GM19438 (cell line): ENCODE results near the gene OR10H1.
"Not testable (repeated sequence)": the region's sequence is repeated elsewhere in the genome, so short reads cannot be mapped to it uniquely, and the experiment has no call there.

Source experiments
- ATAC-seq: cut with Tn5 transposase; IDR thresholded peaks from one replicate; pipeline ENCODE4 v1.9.1; 2021; ENCODE audit warnings: low read depth; ENCODE audit not compliant: unreplicated experiment

OR10H1 gene

GRCh38 chr19:15829306-15829698, 13.8 kb upstream of the OR10H1 start:
- ATAC-seq: no peak

- not testable (repeated sequence) for ATAC-seq
These were observed 13.3 kb upstream of the OR10H1 start for GRCh38 chr19:15828611-15829305.

GRCh38 chr19:15828121-15828610, 12.7 kb upstream of the OR10H1 start:
- no peak for ATAC-seq

- ATAC-seq: no peak
These were observed 10.3 kb upstream of the OR10H1 start for GRCh38 chr19:15825753-15826152.

GRCh38 chr19:15820646-15821045, 5.2 kb upstream of the OR10H1 start:
- ATAC-seq: no peak

GRCh38 chr19:15813916-15814315, 1.5 kb downstream of the OR10H1 start:
- no peak for ATAC-seq

- ATAC-seq: no peak
These were observed 3.3 kb downstream of the OR10H1 start for GRCh38 chr19:15812060-15812722.

GRCh38 chr19:15811476-15811875, 4.0 kb downstream of the OR10H1 start:
- no peak for ATAC-seq

GRCh38 chr19:15810335-15810734, 5.1 kb downstream of the OR10H1 start:
- ATAC-seq: no peak

GRCh38 chr19:15794279-15794678, 21.2 kb downstream of the OR10H1 start:
- not testable (repeated sequence) for ATAC-seq

- no peak for ATAC-seq
These were observed 25.4 kb downstream of the OR10H1 start for GRCh38 chr19:15790096-15790495.

GRCh38 chr19:15788594-15789270, 26.7 kb downstream of the OR10H1 start:
- no peak for ATAC-seq

- ATAC-seq: no peak
These were observed 27.8 kb downstream of the OR10H1 start, which contains the start of gene OR10H5 for GRCh38 chr19:15787611-15788155. Gene OR10H5, plus strand, starts transcription at chr19:15787661. Its CDS starts 6,388 bp downstream, at chr19:15794049.

- ATAC-seq: not testable (repeated sequence)
These were observed 32.6 kb downstream of the OR10H1 start for GRCh38 chr19:15782896-15783295.

GRCh38 chr19:15782211-15782610, 33.3 kb downstream of the OR10H1 start:
- no peak for ATAC-seq

GRCh38 chr19:15781661-15782060, 33.8 kb downstream of the OR10H1 start:
- no peak for ATAC-seq

GRCh38 chr19:15780610-15781418, 34.6 kb downstream of the OR10H1 start:
- no peak for ATAC-seq

GRCh38 chr19:15779756-15780476, 35.5 kb downstream of the OR10H1 start:
- no peak for ATAC-seq
